GM21526 (cell line): ENCODE results near the gene RUFY1.
"Not testable (repeated sequence)": the region's sequence is repeated elsewhere in the genome, so short reads cannot be mapped to it uniquely, and the experiment has no call there.

Experiments
- ATAC-seq: cut with Tn5 transposase; IDR thresholded peaks from one replicate; pipeline ENCODE4 v1.9.1; 2021; ENCODE audit warnings: moderate library complexity; ENCODE audit not compliant: unreplicated experiment, low FRiP score

The RUFY1 gene

GRCh38 chr5:179533907-179534306 lies 16.4 kb upstream of the RUFY1 start:
- ATAC-seq = peak; percentile 65

GRCh38 chr5:179534431-179534830 lies 15.9 kb upstream of the RUFY1 start:
- peak; percentile 55 for ATAC-seq

GRCh38 chr5:179536676-179537075 lies 13.7 kb upstream of the RUFY1 start:
- ATAC-seq = no peak

GRCh38 chr5:179542170-179542569 lies 8.2 kb upstream of the RUFY1 start:
- ATAC-seq = no peak

- ATAC-seq = not testable (repeated sequence)
Measured at GRCh38 chr5:179543275-179543674, 7.1 kb upstream of the RUFY1 start.

- no peak for ATAC-seq
Measured at GRCh38 chr5:179553006-179553405, 2.7 kb downstream of the RUFY1 start.

GRCh38 chr5:179553875-179554274 lies 3.5 kb downstream of the RUFY1 start:
- no peak for ATAC-seq

GRCh38 chr5:179554981-179555380 lies 4.6 kb downstream of the RUFY1 start:
- no peak for ATAC-seq

GRCh38 chr5:179558261-179558799 lies 8.0 kb downstream of the RUFY1 start:
- ATAC-seq = not testable (repeated sequence)

- no peak for ATAC-seq
Measured at GRCh38 chr5:179558932-179559283, 8.6 kb downstream of the RUFY1 start.

GRCh38 chr5:179559284-179560252 lies 9.2 kb downstream of the RUFY1 start:
- peak; percentile 92 for ATAC-seq

- no peak for ATAC-seq
Measured at GRCh38 chr5:179564526-179564925, 14.2 kb downstream of the RUFY1 start.

GRCh38 chr5:179568721-179569120 lies 18.4 kb downstream of the RUFY1 start:
- ATAC-seq = no peak

- no peak for ATAC-seq
Measured at GRCh38 chr5:179572386-179572785, 22.0 kb downstream of the RUFY1 start.

- ATAC-seq = no peak
Measured at GRCh38 chr5:179577286-179577960, 27.1 kb downstream of the RUFY1 start.

- ATAC-seq = no peak
Measured at GRCh38 chr5:179585941-179586401, 35.6 kb downstream of the RUFY1 start.

GRCh38 chr5:179588166-179588565 lies 37.8 kb downstream of the RUFY1 start:
- ATAC-seq = no peak

GRCh38 chr5:179595916-179596315 lies 45.6 kb downstream of the RUFY1 start:
- no peak for ATAC-seq

- ATAC-seq = no peak
Measured at GRCh38 chr5:179596421-179596820, 46.1 kb downstream of the RUFY1 start.

GRCh38 chr5:179599100-179599499 lies 48.7 kb downstream of the RUFY1 start:
- ATAC-seq = no peak

- ATAC-seq = no peak
Measured at GRCh38 chr5:179599566-179599965, 49.2 kb downstream of the RUFY1 start.
